Tibial nerve (tissue), 4 donors: ENCODE results near the gene EYA4. TPM values are rescaled to one million over a fixed set of nuclear protein-coding genes. Genes with fewer than 3 reads are reported as not detected.

Source experiments
- DNase-seq, 2 donors: peaks; one replicate each; pipeline ENCODE4 v3.0.0-alpha.2; 2019; ENCODE audit warnings: low spot score in 2 of 2
- H3K27ac ChIP-seq, 4 donors: fragments of 200-600 bp; sonication (generic) in 3 of 4; one replicate each; pipeline ENCODE4 v1.5.1; 2017 to 2019; ENCODE audit warnings: mild to moderate bottlenecking in 1 of 4
- H3K27me3 ChIP-seq, 2 donors: fragments of 200-600 bp; sonication (generic) in 1 of 2; one replicate each; pipeline versions ENCODE4 v1.5.1 to v1.6.0; 2017 to 2019
- H3K36me3 ChIP-seq, 3 donors: fragments of 200-600 bp; sonication (generic); one replicate each; pipeline ENCODE4 v1.5.1; 2018 to 2019
- H3K4me1 ChIP-seq, 4 donors: fragments of 200-600 bp; sonication (generic) in 3 of 4; one replicate each; pipeline ENCODE4 v1.5.1; 2017 to 2019
- H3K4me3 ChIP-seq, 4 donors: fragments of 200-600 bp; sonication (generic) in 3 of 4; one replicate each; pipeline ENCODE4 v1.5.1; 2017 to 2019; ENCODE audit warnings: mild to moderate bottlenecking in 1 of 4, moderate library complexity in 1 of 4
- H3K9me3 ChIP-seq, 4 donors: fragments of 200-600 bp; sonication (generic) in 3 of 4; one replicate each; pipeline ENCODE4 v1.5.1; 2017 to 2019
- CTCF ChIP-seq, 5 experiments: fragments of 200-600 bp in 3 of 5; fragments of 450-650 bp in 2 of 5; sonication (generic) in 3 of 5; IDR thresholded peaks; one replicate each; pipeline ENCODE4 v1.5.1; 2016 to 2019; ENCODE audit warnings: antibody characterized with exemption in 5 of 5, mild to moderate bottlenecking in 3 of 5, moderate library complexity in 2 of 5
- EP300 ChIP-seq, 2 donors: sonication (generic); formaldehyde crosslinking; IDR thresholded peaks; one replicate each; pipeline ENCODE4 v1.6.1; 2017; ENCODE audit warnings: antibody characterized with exemption in 2 of 2, mild to moderate bottlenecking in 1 of 2
- POLR2A ChIP-seq, 2 donors: fragments of 450-650 bp; IDR thresholded peaks; one replicate each; pipeline ENCODE4 v1.6.1; 2017; ENCODE audit warnings: antibody characterized with exemption in 2 of 2, mild to moderate bottlenecking in 2 of 2, moderate library complexity in 2 of 2
- WGBS, 2 donors: methylation state at CpG; one replicate each; pipeline ENCODE4 v1.1.5; 2018; 5-methylcytosine and 5-hydroxymethylcytosine counted together
- total RNA-seq, 4 donors: library from RNA; depleted of rRNA; stranded (reverse); fragments of >200 nt; gene quantifications; one replicate each; pipeline ENCODE4 v1.1.0, GENCODE V29; 2016

Gene EYA4
- total RNA-seq, 4 donors from 2014 or later = 1.1 to 6.0 (median 1.8) TPM

- H3K9me3 ChIP-seq = no peaks in the 10 kb centered on the region
- no peak overlapping the region for H3K27ac ChIP-seq
- H3K4me1 ChIP-seq = peaks cover 0 to 8% (median 0%) of the 10 kb centered on the region in 4 donors
- no peak overlapping the region for H3K4me3 ChIP-seq
- H3K36me3 ChIP-seq = no peaks in the 10 kb centered on the region
- no peaks in the 10 kb centered on the region for H3K27me3 ChIP-seq
- WGBS, 2 donors = 80 to 82% methylated on average over 6 of the region's 6 CpGs
- DNase-seq = no peak
- TF ChIP-seq POLR2A (IDR thresholded peaks at IDR 0.05) (no peak), CTCF (IDR thresholded peaks at IDR 0.05) (no peak), EP300 (IDR thresholded peaks at IDR 0.05) (no peak)
Observed at GRCh38 chr6:133388731-133389130, 147.6 kb downstream of the EYA4 start.

GRCh38 chr6:133390168-133390567 lies 149.0 kb downstream of the EYA4 start:
- H3K27ac ChIP-seq = no peak overlapping the region
- H3K4me3 ChIP-seq = no peak overlapping the region
- H3K36me3 ChIP-seq = no peaks in the 10 kb centered on the region
- H3K27me3 ChIP-seq = no peaks in the 10 kb centered on the region
- 95 to 98% methylated on average over 9 of the region's 9 CpGs for WGBS, 2 donors
- no peak for DNase-seq
- H3K4me1 ChIP-seq = peaks cover 0 to 8% (median 0%) of the 10 kb centered on the region in 4 donors
- H3K9me3 ChIP-seq = no peaks in the 10 kb centered on the region
- TF ChIP-seq EP300 (IDR thresholded peaks at IDR 0.05) = no peak
- no peak for TF ChIP-seq CTCF (IDR thresholded peaks at IDR 0.05)
- TF ChIP-seq POLR2A (IDR thresholded peaks at IDR 0.05) = no peak

- Histone ChIP-seq H3K4me1 (peaks cover 0 to 8% (median 0%) of the 10 kb centered on the region in 4 donors), H3K36me3 (no peaks in the 10 kb centered on the region), H3K27me3 (no peaks in the 10 kb centered on the region), H3K4me3 (no peak overlapping the region), H3K27ac (no peak overlapping the region), H3K9me3 (no peaks in the 10 kb centered on the region)
- WGBS, 2 donors = 71 to 72% methylated on average over 3 of the region's 3 CpGs
- DNase-seq = no peak
- TF ChIP-seq CTCF (IDR thresholded peaks at IDR 0.05) (no peak), POLR2A (IDR thresholded peaks at IDR 0.05) (no peak), EP300 (IDR thresholded peaks at IDR 0.05) (no peak)
Observed at GRCh38 chr6:133392015-133392414, 150.9 kb downstream of the EYA4 start.

- TF ChIP-seq CTCF (IDR thresholded peaks at IDR 0.05) (no peak), POLR2A (IDR thresholded peaks at IDR 0.05) (no peak), EP300 (IDR thresholded peaks at IDR 0.05) (no peak)
- no peaks in the 10 kb centered on the region for H3K27me3 ChIP-seq
- DNase-seq = no peak
Observed at GRCh38 chr6:133392641-133393040, 151.5 kb downstream of the EYA4 start.

GRCh38 chr6:133393891-133394290 lies 152.7 kb downstream of the EYA4 start:
- Histone ChIP-seq H3K27me3 (no peaks in the 10 kb centered on the region), H3K4me1 (peaks cover 0 to 5% (median 0%) of the 10 kb centered on the region in 4 donors), H3K9me3 (no peaks in the 10 kb centered on the region), H3K4me3 (no peak overlapping the region), H3K36me3 (no peaks in the 10 kb centered on the region), H3K27ac (no peak overlapping the region)
- DNase-seq = no peak
- no peak for TF ChIP-seq POLR2A (IDR thresholded peaks at IDR 0.05)
- TF ChIP-seq CTCF (IDR thresholded peaks at IDR 0.05) = no peak
- no peak for TF ChIP-seq EP300 (IDR thresholded peaks at IDR 0.05)
- 61 to 69% methylated on average over 1 of the region's 1 CpG for WGBS, 2 donors

More at GRCh38 chr6:133392641-133393040, 151.5 kb downstream of the EYA4 start:
- H3K4me1 ChIP-seq = peaks cover 0 to 8% (median 0%) of the 10 kb centered on the region in 4 donors
- 61 to 78% methylated on average over 2 of the region's 2 CpGs for WGBS, 2 donors
- H3K27ac ChIP-seq = no peak overlapping the region
- no peaks in the 10 kb centered on the region for H3K9me3 ChIP-seq
- H3K36me3 ChIP-seq = no peaks in the 10 kb centered on the region
- no peak overlapping the region for H3K4me3 ChIP-seq
